Measurements from ENCODE around the gene ACTN2.

GRCh38 chr1:236761397-236762132 lies 75.3 kb downstream of the ACTN2 start:
- TF ChIP-seq CTCF (IDR thresholded peaks at IDR 0.05; ENCODE audit: insufficient read depth, low read length, poor library complexity, severe bottlenecking) (no peak), EZH2phosphoT487 (conservative IDR thresholded peaks at IDR 0.05; ENCODE audit: low read length) (no peak)
